ENCODE data around the gene RCAN1.
A peak's percentile ranks its signal among the peaks of the same experiment; 100 is the strongest.
"Not testable (repeated sequence)": the region's sequence is repeated elsewhere in the genome, so short reads cannot be mapped to it uniquely, and the experiment has no call there.

RCAN1 gene

DNA sequence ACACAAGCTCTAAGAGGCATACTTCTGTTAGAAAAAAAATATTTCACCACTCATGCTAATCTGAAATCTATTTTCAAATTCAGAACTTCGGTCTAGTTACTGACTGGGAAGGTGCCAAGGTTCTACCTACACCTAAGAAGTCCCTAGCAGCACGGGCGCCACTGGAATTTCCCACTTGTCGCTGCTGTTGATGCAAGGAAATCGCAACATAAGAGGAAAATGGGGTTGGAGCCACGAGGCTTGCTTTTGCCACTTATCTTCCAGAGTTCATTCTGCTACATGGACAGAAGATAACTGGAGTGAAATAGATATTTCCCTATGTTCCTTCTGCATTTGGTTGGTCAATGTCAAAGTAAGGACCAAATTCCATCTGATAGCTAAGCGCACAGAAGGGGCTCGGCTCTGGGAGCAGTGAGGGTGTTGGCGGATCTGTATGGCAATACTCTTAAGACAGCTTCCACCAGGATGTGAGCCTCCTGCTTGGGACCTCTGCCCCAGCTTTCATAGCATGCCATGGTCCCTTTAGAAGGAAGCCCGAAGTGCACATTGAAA lies 47.2 kb downstream of the RCAN1 start:
- DNase-seq: no peak

DNA sequence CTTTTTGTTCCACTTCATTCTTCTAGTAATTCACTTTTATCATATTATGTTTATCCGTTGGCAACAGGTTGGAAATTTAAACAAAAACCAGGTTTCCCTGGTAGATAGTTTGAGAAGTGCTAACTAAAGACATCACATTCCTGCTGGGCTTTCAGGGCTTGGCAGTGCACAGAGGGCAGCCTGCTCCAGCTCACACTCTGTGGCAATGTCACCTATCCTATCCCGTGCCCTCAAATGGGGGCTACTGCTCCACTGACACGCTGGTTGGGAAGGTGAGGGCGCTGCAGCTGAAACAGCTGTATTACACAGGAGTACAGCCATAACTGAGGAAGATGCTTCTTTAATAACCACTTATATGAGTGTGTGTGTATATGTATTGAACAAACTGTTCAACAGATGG lies 49.7 kb downstream of the RCAN1 start:
- DNase-seq: no peak

DNA sequence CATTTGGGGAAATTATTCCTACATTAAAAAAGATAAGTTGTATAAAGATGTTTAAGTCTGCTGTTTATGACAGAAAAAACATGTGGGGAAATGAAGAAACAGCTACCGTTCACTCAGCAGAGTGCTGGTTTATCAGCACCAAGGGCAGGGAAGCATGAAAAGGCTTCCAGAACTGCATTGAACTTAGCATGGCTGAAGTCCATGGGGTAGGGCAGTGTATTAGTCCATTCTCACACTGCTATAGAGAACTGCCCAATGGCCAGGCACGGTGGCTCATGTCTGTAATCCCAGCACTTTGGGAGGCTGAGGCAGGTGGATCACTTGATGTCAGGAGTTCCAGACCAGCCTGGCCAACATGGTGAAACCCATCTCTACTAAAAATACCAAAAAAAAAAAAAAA lies 51.5 kb downstream of the RCAN1 start:
- not testable (repeated sequence) for DNase-seq

DNA sequence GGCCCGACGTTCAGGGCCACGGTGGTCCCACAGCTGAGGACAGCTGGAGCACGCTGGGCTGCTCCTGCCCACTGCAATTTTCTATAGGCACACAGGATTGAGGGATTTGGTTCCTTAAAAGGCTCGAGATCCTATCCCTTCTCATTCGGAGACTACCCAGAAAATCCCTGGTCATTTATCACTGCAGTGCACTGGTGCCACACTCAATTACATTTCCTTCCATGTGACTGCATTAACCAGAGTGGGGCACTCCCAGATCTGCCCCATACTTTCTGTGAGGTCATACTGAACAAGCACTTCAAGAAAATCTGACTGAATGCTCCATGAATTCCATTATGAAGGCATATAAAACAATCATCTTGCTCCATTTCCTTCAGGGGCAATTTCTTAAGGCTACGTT lies 53.1 kb downstream of the RCAN1 start:
- peak; percentile 57 for DNase-seq

DNA sequence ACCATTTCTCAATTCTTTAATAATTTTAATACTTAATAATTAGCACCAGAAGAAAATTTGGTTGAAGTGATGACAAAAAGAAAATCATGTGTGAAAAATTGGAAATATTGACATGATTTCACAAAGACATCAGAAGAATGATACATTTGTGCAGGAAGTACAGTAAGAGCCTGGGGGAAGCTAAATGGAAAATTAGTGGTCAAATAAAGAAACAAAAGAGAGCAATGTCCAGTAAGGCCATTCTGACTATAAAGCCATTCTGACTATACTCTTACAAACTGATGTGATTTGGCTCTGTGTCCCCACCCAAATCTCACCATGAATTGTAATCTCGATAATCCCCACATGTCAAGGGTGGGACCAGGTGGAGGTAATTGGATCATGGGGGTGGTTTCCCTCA lies 54.3 kb downstream of the RCAN1 start:
- no peak for DNase-seq

GRCh38 chr21:34560021-34560420 lies 54.9 kb downstream of the RCAN1 start:
- DNase-seq: no peak

- no peak for DNase-seq
These were observed 55.8 kb downstream of the RCAN1 start for GRCh38 chr21:34559089-34559631.

DNA sequence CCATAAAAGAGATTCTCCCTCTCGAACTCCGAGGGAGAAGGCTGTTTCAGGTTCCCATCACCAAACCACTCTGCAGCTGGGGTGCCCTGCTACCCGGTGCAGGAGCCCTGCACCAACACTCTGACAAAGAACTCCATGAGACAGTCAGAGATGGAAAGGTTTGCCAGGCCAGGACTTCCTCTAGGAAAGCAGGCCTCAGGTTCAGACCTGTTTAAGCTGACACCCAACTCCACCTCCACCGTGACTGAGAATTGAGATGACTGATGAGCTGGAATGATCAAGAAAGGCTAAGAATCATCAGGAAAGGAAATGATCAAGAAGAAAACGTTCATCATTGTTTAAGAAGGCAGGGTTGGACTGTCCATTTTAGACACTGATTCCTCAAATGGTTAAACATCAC lies 56.7 kb downstream of the RCAN1 start:
- no peak for DNase-seq

GRCh38 chr21:34557261-34557660 lies 57.7 kb downstream of the RCAN1 start:
- DNase-seq: no peak

- DNase-seq: not testable (repeated sequence)
These were observed 60.2 kb downstream of the RCAN1 start for GRCh38 chr21:34554670-34555069.

DNA sequence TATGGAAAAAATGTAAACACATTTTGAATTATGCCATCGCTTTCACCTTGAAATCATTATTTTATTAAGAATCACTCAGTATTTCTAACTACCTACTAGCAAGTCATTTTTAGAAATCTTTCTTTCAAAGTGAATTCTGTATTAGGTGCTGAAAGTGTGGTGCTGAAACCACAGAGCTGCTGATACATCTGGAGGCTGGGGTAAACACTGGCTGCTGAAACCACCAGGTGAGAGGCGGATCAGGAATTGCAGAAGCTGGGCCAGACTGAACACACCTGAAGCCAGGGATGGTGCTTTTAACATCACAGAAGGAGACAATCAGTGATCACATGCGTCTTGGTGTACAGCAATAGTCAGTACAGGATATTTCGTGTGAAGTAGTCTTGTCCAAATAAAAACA lies 60.7 kb downstream of the RCAN1 start:
- no peak for DNase-seq

GRCh38 chr21:34553151-34553952 lies 61.6 kb downstream of the RCAN1 start:
- peak; percentile 34 for DNase-seq

DNA sequence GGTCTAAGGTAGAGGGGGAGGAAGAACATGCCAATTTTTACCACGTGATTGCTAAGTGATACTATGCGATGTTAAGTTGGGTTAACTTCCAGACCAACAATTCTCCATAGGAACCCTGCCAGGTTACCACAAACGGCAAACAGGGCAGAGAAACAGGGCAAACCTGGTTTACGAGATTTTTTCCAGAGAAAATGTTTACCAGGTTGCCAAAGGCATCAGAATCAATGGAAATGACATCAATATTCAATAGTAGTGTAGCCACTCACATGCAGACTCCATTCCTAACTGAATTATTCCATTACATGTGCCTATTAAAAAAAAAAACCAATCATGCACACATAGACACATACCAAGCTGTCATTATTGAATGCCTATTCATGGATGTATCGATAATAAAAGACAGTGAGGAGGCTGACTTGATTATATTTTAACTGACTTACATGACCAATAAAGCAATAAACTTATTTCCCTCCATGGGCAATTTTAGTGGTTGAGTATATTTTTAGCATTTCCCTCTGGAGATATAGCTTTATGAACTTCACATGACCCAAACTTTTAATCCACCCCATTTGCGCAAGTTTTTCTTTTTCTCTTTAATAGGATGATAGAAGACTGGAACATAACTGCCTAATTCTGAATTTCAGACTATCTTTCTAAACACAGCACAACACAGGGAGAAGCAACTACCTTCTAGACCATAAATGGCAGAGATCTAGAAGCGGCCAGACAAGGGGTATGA lies 62.4 kb downstream of the RCAN1 start:
- no peak for DNase-seq

DNA sequence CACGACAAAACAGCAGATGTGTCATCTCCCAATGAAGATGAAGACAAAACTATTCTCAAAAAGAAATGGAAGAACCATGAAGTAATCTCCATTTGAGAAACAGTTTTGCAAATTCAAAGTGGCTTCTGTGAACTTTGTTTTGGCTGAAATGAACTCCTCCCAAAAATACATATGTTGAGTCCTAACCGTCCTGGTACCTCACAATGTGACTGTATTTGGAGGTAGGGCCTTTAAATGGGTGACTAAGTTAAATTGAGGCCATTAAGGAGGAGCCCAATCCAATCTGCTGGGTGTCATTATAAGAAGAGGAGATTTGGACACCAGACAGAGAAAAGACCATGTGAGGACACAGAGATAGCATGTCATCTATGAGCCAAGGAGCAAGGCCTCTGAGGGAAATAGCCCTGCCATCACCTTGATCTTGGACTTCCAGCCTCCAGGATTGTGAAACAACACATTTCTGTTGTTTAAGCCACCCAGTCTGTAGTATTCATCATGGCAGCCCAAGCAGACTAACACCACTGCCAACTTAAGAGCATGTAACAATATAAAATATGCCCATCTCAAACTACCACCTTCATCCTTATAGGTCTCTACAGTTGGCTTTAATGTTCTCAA lies 64.6 kb downstream of the RCAN1 start:
- DNase-seq: no peak

DNA sequence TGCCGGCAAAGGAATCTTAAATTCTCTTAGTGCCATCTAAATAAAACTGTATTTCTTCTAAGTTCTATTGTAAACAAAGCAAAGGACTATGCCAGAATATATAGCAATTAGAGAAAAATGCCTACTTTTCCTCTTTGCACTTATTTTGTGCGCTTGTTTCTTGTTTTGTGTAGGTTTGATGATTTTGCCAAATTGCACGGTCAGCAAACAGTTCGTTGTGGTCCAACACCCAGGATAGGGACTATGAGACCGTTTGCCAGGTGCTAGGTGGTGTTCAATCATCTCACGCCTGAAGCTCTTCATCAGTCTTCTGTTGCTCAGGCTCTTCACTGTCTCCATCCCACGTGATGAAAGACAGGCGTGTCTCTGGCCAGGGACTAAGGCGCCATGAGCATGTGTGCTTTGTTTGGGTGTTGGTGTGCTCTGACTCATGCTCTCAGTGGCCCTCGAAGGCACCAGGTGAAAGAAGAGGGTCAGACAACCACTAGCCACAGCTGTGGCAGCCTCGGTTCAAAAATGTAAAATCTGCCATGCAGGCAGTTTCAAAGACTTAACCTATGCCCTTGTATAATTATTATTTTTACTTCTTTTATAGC lies 66.0 kb downstream of the RCAN1 start:
- DNase-seq: no peak

DNA sequence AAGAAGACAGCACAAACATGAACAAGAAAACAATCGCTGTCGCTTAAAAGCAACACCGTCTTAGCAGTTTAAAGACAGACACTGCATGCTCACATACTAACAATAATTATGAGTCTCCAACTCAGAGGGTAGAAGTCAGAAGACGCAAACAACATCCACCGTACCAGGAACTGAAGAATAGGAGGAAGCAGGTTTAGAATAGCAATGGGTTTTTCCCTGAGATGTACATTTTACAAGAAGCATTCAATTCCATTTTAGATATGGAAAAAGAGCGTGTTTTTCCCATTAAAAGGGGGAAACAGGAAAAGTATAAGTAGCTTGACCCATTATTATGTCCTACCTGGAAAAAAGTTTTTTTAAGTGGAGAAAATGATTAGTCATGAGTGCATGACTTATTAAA lies 68.4 kb downstream of the RCAN1 start:
- DNase-seq: peak; percentile 63

DNA sequence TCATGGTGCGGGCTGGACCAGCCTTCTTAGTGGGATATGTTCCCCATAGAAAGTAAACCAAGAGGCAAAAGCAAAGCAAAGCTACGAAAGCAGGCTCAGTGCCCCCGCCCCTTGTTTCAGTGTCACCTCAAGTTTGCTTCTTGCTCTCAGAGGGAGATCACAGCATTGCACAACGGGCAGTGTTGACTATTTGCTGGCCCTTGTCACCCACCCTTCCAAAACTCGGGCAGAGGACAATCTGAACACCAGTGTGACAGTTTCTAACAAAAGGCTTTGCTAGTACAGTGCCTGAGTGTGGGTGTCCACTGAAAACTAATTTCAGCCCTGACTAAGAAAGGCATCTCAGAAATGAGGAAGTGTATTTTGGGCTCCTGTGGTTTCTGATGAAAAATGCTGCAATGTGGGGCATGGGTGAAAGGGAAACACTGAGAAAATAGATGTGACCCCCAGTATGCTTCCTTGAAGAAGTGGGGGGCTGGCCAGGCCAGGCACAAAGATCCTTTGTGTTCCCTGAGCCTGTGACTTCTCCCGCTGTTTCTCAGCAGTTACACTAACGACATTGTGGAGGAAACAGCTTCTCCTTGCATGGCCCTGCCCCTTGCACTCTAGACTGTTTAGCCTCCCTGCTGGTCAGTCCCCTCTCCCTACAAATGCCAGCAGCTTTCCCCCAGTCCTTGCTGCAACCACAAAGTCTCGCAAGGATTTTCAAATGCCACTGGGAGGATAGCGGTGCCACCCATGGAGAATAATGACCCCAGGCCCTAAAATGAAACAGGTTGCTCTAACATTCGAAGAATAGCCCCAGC lies 69.6 kb downstream of the RCAN1 start:
- peak; percentile 98 for DNase-seq

DNA sequence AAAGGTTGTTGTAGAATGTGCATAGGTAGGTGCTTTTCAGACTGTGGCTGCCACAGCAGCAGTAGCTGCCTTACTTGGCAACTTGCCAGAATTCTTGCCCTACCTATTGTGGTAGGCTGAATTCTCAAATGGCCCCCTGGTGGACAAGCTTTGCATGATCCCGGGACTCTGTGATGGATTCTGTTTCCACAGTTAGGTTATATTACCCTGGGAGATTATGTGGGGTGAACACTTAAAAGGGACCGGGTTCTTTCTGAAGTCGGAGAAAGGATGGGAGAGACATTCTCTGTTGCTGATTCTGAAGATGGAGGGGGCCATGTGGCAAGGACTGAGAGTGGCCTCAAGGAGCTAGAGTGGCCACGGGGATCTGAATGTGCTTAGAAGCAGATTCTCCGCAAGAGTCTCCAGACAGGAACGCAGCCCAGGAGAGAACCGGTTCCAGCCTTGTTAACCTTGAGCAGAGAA lies 70.8 kb downstream of the RCAN1 start:
- peak; percentile 77 for DNase-seq

GRCh38 chr21:34543017-34543416 lies 71.9 kb downstream of the RCAN1 start:
- DNase-seq: no peak

- no peak for DNase-seq
These were observed 74.7 kb downstream of the RCAN1 start for GRCh38 chr21:34540206-34540605.

DNA sequence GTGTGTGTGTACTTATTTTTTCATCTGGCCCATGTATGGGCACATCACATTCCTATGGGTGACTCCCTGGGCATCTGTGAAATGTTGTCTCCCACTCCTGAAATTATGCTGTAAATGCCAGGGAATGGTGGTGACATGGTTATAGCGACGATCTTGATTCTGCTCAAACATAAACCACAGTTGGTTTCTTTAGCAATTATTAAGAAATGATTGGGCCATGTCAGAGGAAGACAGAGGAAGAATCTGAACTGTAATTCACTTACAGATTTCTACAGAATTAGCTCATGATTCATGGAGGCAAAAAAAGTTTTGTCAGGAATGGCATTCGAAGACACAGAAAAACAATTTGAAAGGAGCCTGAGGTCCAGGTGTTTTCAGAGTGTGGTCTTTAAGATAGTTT lies 77.1 kb downstream of the RCAN1 start:
- DNase-seq: peak; percentile 88

GRCh38 chr21:34536820-34537219 lies 78.1 kb downstream of the RCAN1 start:
- DNase-seq: no peak
